GOT3 (cell line): ENCODE measurements around the gene WHRN.

Experiments used
- DNase-seq: peaks from one replicate; lab custom pipeline; 2025; ENCODE audit warnings: mixed read lengths; lab: John Stamatoyannopoulos, UW

WHRN gene

DNA sequence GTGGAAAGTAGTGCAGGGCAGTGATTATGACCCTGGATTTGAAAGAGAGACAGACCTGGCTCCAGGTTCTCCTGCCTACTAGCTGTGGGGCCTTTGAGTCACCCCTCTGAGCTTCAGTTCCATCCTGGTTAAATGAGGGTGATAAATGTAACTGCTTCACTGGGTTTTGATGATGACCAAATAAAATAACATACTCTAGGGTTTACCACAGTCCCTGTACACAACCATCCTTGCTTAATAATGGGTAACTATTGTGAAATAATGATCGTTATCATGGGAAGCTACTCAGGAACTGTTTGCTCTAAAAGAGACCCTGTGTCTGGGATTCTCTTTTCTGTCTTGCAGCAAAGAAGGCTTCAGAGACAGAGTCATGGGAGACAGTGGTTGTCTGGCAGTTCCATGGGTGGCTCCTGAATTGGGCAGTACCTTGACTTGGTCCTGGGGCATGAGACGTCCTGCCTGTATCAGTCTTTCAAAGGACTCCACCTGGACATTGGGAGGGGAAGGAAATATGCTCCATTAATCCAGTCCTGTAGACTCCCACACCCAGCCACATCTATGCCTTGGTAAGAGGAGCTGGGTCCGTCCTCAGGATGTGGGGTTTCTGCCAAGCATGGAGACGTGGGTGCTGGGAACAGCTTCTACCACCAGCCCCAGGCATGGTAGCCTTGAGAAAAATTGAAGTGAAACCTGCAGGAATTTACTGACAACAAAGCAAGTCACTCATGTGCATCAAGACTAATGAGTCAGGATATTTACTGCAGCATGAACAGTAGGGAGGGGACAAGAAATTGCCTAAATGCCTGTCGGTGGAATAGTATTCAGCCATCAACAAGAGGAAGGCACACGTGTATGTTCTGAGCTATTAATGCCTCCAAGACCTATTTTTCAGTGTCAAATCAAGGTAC is 140.9 kb downstream of the WHRN start:
- no peak for DNase-seq

GRCh38 chr9:114363424-114363823 is 141.8 kb downstream of the WHRN start:
- DNase-seq: no peak

GRCh38 chr9:114362394-114362793 is 142.9 kb downstream of the WHRN start:
- DNase-seq: no peak

DNA sequence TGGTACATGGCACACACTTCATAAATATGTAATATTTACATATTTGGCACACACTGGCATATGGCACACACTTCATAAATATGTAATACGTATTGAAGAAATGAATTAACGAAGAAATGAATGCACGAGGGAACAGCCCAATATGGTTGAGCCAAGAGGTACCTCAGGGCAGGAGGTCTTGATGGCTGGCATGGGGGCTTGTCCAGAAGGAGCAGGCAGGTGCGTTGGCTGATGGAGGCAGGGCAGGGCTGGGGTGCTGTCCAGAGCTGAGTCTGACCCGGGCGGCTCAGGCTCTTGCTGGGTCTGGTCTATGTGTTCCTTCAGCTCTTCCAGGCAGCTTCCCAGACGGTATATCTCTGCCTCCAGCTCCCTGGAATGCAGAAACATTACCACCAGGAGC is 143.7 kb downstream of the WHRN start:
- DNase-seq: no peak

DNA sequence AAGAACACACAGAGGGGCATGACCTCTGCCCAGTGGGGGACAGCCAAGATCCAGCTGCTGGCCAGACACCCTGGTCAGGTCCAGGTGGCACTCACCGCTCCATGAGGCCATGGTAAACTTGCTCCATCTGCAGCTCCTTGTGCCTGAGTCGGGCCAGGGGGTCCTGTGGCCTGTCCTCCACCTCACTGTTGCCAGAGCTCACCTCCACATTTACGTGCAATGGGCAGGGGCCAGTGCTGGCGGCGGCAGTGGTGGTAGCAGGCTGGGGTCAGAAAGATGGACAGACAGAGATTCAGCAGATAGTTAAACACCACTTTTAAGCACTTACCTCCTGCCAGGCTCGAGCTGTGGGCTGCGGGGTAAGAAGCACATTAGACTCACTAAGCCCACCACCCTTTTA is 145.5 kb downstream of the WHRN start:
- no peak for DNase-seq

DNA sequence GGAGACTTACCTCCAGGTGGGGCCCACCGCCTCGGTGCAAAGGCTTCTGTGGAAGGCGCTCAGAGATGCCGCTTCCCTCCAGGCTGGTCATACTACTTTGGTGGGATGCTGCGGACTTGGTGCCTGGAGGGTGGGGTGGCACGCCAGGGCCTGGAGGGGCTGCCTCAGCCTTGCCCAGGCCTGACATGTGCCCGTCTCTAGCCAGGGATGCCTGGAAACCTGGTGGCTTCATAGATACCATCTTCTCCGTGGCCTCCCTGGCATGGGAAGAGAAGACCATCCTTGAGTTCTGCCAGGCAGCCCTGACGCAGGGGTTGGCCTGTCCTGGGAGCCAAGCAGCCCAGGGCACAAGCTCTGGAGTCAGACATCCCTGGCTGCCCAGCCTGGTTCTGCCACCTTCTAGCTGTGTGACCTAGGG is 147.4 kb downstream of the WHRN start:
- DNase-seq: no peak

DNA sequence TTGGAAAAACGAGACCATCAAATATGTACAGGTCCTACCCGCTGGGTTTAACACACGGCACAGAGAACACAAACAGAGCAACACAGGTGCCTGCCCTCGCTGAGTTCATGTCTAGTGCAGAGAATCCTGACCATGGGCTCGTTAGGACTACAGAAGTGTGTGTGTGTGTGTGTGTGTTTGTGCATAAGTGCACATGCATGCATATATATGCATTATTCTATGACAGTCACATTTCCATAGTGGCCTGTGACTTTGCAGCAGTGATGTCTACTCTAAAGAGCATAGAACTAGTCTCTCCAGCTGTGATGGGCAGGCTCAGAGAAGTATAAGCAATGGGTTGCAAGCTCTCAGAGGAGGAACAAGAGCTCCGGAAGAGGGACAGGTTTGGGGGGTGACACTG is 147.9 kb downstream of the WHRN start:
- DNase-seq: no peak

DNA sequence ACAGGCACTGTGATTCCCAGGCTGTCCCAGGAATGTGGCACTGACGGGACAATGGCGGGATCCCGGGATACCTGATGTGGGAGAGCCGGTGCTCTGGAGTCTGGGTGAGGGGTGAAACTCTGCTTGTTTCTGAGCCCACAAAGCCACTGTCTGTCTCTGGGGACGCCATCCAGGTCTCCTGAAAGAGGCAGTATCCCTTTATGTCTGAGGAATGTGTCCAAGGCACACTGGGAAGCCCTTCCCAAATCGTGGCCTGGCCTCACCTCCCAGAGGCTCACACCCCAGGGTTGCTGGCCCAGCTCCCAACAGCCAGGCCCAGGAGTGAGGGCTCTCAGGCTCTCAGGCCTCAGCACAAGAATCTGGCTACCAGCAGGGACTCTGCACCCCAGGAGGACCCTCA is 148.5 kb downstream of the WHRN start:
- no peak for DNase-seq

GRCh38 chr9:114355821-114356220 is 149.5 kb downstream of the WHRN start:
- DNase-seq: no peak
